ENCODE data around the gene GOLGA7B.
A peak's percentile ranks its signal among the peaks of the same experiment; 100 is the strongest.

Gene GOLGA7B

GRCh38 chr10:97869091-97870042, 19.7 kb downstream of the GOLGA7B start:
- no peak overlapping the region for H3K27ac ChIP-seq (ENCODE audit: insufficient read depth in 1 of 2, low read depth in 1 of 2, low read length in 2 of 2, poor library complexity in 1 of 2, severe bottlenecking in 2 of 2)
- CTCF ChIA-PET, result interaction anchor here (0.6 to 8.4 kb wide), 23 partner anchors 9 to 193 kb away, joined by 3 to 114 read pairs (median 4); no protein-coding TSS in a partner anchor
- peaks cover 0 to 22% (median 0%) of the 10 kb centered on the region in 5 experiments for H3K27me3 ChIP-seq (replicated peaks in 2 of 5; ENCODE audit: control insufficient read depth in 4 of 5, insufficient read depth in 5 of 5, low read length in 4 of 5)
- H3K4me1 ChIP-seq (ENCODE audit: control extremely low read depth in 1 of 4, control insufficient read depth in 4 of 4, insufficient read depth in 4 of 4, low read length in 3 of 4), result peaks cover 2 to 12% (median 10%) of the 10 kb centered on the region in 4 experiments
- peak; percentile 87 to 94 (median 93) for DNase-seq
- no peaks in the 10 kb centered on the region for H3K9me3 ChIP-seq (ENCODE audit: control extremely low read depth in 1 of 5, control insufficient read depth in 4 of 5, insufficient read depth in 2 of 5, low read depth in 1 of 5, low read length in 4 of 5)
- no peaks in the 10 kb centered on the region for H3K36me3 ChIP-seq (ENCODE audit: control insufficient read depth in 4 of 4, insufficient read depth in 4 of 4, low read length in 3 of 4)
- 27% methylated on average over 15 of the region's 19 CpGs for WGBS (ENCODE audit: insufficient coverage)
- H3K4me3 ChIP-seq (ENCODE audit: control insufficient read depth in 1 of 7, extremely low read depth in 1 of 7, insufficient read depth in 4 of 7, low read depth in 2 of 7, low read length in 6 of 7), result no peak overlapping the region
- POLR2A ChIA-PET, result no interaction called here

DNA sequence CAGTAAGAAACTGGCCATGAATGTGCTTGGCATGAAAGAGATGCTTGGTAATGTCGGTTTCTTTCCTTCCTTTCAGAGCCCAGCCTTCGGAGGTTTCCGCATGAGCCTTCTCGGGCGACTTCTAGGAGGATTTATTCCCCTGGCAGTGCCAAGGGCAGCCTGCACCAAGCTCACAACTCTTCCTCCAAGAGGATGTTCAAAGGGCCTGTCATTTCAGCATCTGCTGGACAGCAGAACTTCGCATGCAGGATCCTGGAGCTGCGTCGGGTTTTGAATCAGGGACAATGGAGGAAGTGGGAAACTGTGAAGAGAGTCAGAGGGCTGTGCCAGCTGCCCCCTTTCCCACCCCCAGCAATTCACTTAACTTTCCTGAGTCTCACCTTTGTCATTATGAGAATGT, 21.3 kb downstream of the GOLGA7B start:
- 81% methylated on average over 5 of the region's 8 CpGs for WGBS (ENCODE audit: insufficient coverage)
- H3K27ac ChIP-seq (ENCODE audit: insufficient read depth in 1 of 2, low read depth in 1 of 2, low read length in 2 of 2, poor library complexity in 1 of 2, severe bottlenecking in 2 of 2), result no peak overlapping the region
- H3K27me3 ChIP-seq (replicated peaks in 2 of 5; ENCODE audit: control insufficient read depth in 4 of 5, insufficient read depth in 5 of 5, low read length in 4 of 5), result peaks cover 0 to 20% (median 0%) of the 10 kb centered on the region in 5 experiments
- no peaks in the 10 kb centered on the region for H3K9me3 ChIP-seq (ENCODE audit: control extremely low read depth in 1 of 5, control insufficient read depth in 4 of 5, insufficient read depth in 2 of 5, low read depth in 1 of 5, low read length in 4 of 5)
- H3K4me1 ChIP-seq (ENCODE audit: control extremely low read depth in 1 of 4, control insufficient read depth in 4 of 4, insufficient read depth in 4 of 4, low read length in 3 of 4), result peaks cover 2 to 12% (median 10%) of the 10 kb centered on the region in 4 experiments
- H3K4me3 ChIP-seq (ENCODE audit: control insufficient read depth in 1 of 7, extremely low read depth in 1 of 7, insufficient read depth in 4 of 7, low read depth in 2 of 7, low read length in 6 of 7), result no peak overlapping the region
- ChIA-PET POLR2A (no interaction called here), CTCF (interaction anchor here (1.1 to 8.4 kb wide), 7 partner anchors 9 to 194 kb away, joined by 4 to 114 read pairs (median 10); no protein-coding TSS in a partner anchor)
- no peaks in the 10 kb centered on the region for H3K36me3 ChIP-seq (ENCODE audit: control insufficient read depth in 4 of 4, insufficient read depth in 4 of 4, low read length in 3 of 4)
- DNase-seq, result no peak

DNA sequence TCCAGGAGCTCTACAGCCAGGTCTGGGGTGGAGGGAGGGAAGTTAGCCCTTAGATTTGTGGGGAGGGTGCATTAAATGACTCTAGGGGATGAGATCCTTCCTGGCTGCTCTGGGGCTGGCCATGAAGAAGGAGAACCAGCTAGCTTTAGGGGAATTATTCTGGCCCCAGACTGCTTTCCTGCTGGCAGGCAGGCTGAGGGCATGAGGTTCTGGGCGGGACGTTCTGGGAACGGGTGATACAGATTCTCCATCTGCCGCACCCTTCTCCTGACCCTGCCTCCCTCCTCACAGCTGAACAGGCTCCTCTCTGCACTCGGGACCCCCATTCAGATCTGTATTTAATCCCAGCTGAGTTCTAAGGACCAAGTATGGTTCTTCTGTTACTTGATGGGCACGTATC, 23.9 kb downstream of the GOLGA7B start:
- H3K9me3 ChIP-seq (ENCODE audit: control extremely low read depth in 1 of 5, control insufficient read depth in 4 of 5, insufficient read depth in 2 of 5, low read depth in 1 of 5, low read length in 4 of 5), result no peaks in the 10 kb centered on the region
- H3K27ac ChIP-seq (ENCODE audit: insufficient read depth in 1 of 2, low read depth in 1 of 2, low read length in 2 of 2, poor library complexity in 1 of 2, severe bottlenecking in 2 of 2), result no peak overlapping the region
- peaks cover 2 to 12% (median 10%) of the 10 kb centered on the region in 4 experiments for H3K4me1 ChIP-seq (ENCODE audit: control extremely low read depth in 1 of 4, control insufficient read depth in 4 of 4, insufficient read depth in 4 of 4, low read length in 3 of 4)
- 91% methylated on average over 6 of the region's 6 CpGs for WGBS (ENCODE audit: insufficient coverage)
- ChIA-PET CTCF (interaction anchor here (1.0 to 8.4 kb wide), 4 partner anchors 13 to 169 kb away, joined by 3 to 114 read pairs (median 22); no protein-coding TSS in a partner anchor), POLR2A (interaction anchor here (1.3 kb wide), 1 partner anchor 24 kb away, joined by 3 read pairs; the partner anchor contains the start of gene GOLGA7B)
- no peak overlapping the region for H3K4me3 ChIP-seq (ENCODE audit: control insufficient read depth in 1 of 7, extremely low read depth in 1 of 7, insufficient read depth in 4 of 7, low read depth in 2 of 7, low read length in 6 of 7)
- peaks cover 0 to 20% (median 0%) of the 10 kb centered on the region in 5 experiments for H3K27me3 ChIP-seq (replicated peaks in 2 of 5; ENCODE audit: control insufficient read depth in 4 of 5, insufficient read depth in 5 of 5, low read length in 4 of 5)
- no peaks in the 10 kb centered on the region for H3K36me3 ChIP-seq (ENCODE audit: control insufficient read depth in 4 of 4, insufficient read depth in 4 of 4, low read length in 3 of 4)
- no peak for DNase-seq

GRCh38 chr10:97874332-97874731, 24.7 kb downstream of the GOLGA7B start:
- POLR2A ChIA-PET, result interaction anchor here (1.3 kb wide), 1 partner anchor 25 kb away, joined by 3 read pairs; the partner anchor contains the start of gene GOLGA7B
- CTCF ChIA-PET, result interaction anchor here (1.0 to 8.4 kb wide), 4 partner anchors 14 to 168 kb away, joined by 3 to 114 read pairs (median 22); no protein-coding TSS in a partner anchor

GRCh38 chr10:97875391-97875790, 25.7 kb downstream of the GOLGA7B start:
- WGBS (ENCODE audit: insufficient coverage), result 86% methylated on average over 7 of the region's 7 CpGs
- no peak overlapping the region for H3K4me3 ChIP-seq (ENCODE audit: control insufficient read depth in 1 of 7, extremely low read depth in 1 of 7, insufficient read depth in 4 of 7, low read depth in 2 of 7, low read length in 6 of 7)
- no peaks in the 10 kb centered on the region for H3K4me1 ChIP-seq (ENCODE audit: control extremely low read depth in 1 of 4, control insufficient read depth in 4 of 4, insufficient read depth in 4 of 4, low read length in 3 of 4)
- H3K9me3 ChIP-seq (ENCODE audit: control extremely low read depth in 1 of 5, control insufficient read depth in 4 of 5, insufficient read depth in 2 of 5, low read depth in 1 of 5, low read length in 4 of 5), result no peaks in the 10 kb centered on the region
- no peak overlapping the region for H3K27ac ChIP-seq (ENCODE audit: insufficient read depth in 1 of 2, low read depth in 1 of 2, low read length in 2 of 2, poor library complexity in 1 of 2, severe bottlenecking in 2 of 2)
- ChIA-PET CTCF (interaction anchor here (8.4 kb wide), 1 partner anchor 83 kb away, joined by 114 read pairs; no protein-coding TSS in a partner anchor), POLR2A (no interaction called here)
- DNase-seq, result no peak
- no peaks in the 10 kb centered on the region for H3K36me3 ChIP-seq (ENCODE audit: control insufficient read depth in 4 of 4, insufficient read depth in 4 of 4, low read length in 3 of 4)
- H3K27me3 ChIP-seq (replicated peaks in 2 of 5; ENCODE audit: control insufficient read depth in 4 of 5, insufficient read depth in 5 of 5, low read length in 4 of 5), result peaks cover 0 to 15% (median 0%) of the 10 kb centered on the region in 5 experiments

More at GRCh38 chr10:97874332-97874731, 24.7 kb downstream of the GOLGA7B start:
- H3K4me3 ChIP-seq (ENCODE audit: control insufficient read depth in 1 of 7, extremely low read depth in 1 of 7, insufficient read depth in 4 of 7, low read depth in 2 of 7, low read length in 6 of 7), result no peak overlapping the region
- no peak overlapping the region for H3K27ac ChIP-seq (ENCODE audit: insufficient read depth in 1 of 2, low read depth in 1 of 2, low read length in 2 of 2, poor library complexity in 1 of 2, severe bottlenecking in 2 of 2)
- peaks cover 0 to 5% (median 4%) of the 10 kb centered on the region in 4 experiments for H3K4me1 ChIP-seq (ENCODE audit: control extremely low read depth in 1 of 4, control insufficient read depth in 4 of 4, insufficient read depth in 4 of 4, low read length in 3 of 4)
- H3K9me3 ChIP-seq (ENCODE audit: control extremely low read depth in 1 of 5, control insufficient read depth in 4 of 5, insufficient read depth in 2 of 5, low read depth in 1 of 5, low read length in 4 of 5), result no peaks in the 10 kb centered on the region
- no peak for DNase-seq
- WGBS (ENCODE audit: insufficient coverage), result 88% methylated on average over 2 of the region's 6 CpGs
- H3K36me3 ChIP-seq (ENCODE audit: control insufficient read depth in 4 of 4, insufficient read depth in 4 of 4, low read length in 3 of 4), result no peaks in the 10 kb centered on the region
- H3K27me3 ChIP-seq (replicated peaks in 2 of 5; ENCODE audit: control insufficient read depth in 4 of 5, insufficient read depth in 5 of 5, low read length in 4 of 5), result peaks cover 0 to 20% (median 0%) of the 10 kb centered on the region in 5 experiments

DNA sequence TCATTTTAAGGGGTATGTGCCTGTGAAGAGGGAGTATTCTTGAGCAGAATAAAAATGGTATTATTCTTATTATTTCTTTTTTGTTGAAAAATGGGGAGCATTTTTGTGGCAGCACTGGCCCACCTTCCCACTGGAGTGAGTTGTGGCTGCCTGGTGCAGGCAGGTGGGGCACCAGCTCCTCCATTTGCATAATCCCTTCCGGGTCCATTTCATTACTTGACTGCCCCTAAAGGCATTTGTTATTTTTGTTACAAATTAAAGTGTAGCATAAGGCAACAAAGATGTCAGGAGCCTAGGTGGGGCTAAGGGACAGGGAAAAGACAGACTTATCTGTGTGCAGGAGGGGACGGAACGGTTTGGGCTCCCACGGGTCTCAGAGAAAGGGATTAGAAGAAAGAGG, 26.8 kb downstream of the GOLGA7B start:
- Histone ChIP-seq H3K4me3 (ENCODE audit: control insufficient read depth in 1 of 7, extremely low read depth in 1 of 7, insufficient read depth in 4 of 7, low read depth in 2 of 7, low read length in 6 of 7) (no peak overlapping the region), H3K27ac (ENCODE audit: insufficient read depth in 1 of 2, low read depth in 1 of 2, low read length in 2 of 2, poor library complexity in 1 of 2, severe bottlenecking in 2 of 2) (no peak overlapping the region), H3K9me3 (ENCODE audit: control extremely low read depth in 1 of 5, control insufficient read depth in 4 of 5, insufficient read depth in 2 of 5, low read depth in 1 of 5, low read length in 4 of 5) (no peaks in the 10 kb centered on the region), H3K27me3 (replicated peaks in 2 of 5; ENCODE audit: control insufficient read depth in 4 of 5, insufficient read depth in 5 of 5, low read length in 4 of 5) (peaks cover 0 to 11% (median 0%) of the 10 kb centered on the region in 5 experiments), H3K36me3 (ENCODE audit: control insufficient read depth in 4 of 4, insufficient read depth in 4 of 4, low read length in 3 of 4) (no peaks in the 10 kb centered on the region), H3K4me1 (ENCODE audit: control extremely low read depth in 1 of 4, control insufficient read depth in 4 of 4, insufficient read depth in 4 of 4, low read length in 3 of 4) (no peaks in the 10 kb centered on the region)
- CTCF ChIA-PET, result no interaction called here
- 90% methylated on average over 2 of the region's 4 CpGs for WGBS (ENCODE audit: insufficient coverage)
- no peak for DNase-seq
- POLR2A ChIA-PET, result no interaction called here

- no peak overlapping the region for H3K4me3 ChIP-seq (ENCODE audit: control insufficient read depth in 1 of 7, extremely low read depth in 1 of 7, insufficient read depth in 4 of 7, low read depth in 2 of 7, low read length in 6 of 7)
- no peaks in the 10 kb centered on the region for H3K9me3 ChIP-seq (ENCODE audit: control extremely low read depth in 1 of 5, control insufficient read depth in 4 of 5, insufficient read depth in 2 of 5, low read depth in 1 of 5, low read length in 4 of 5)
These were observed 29.6 kb downstream of the GOLGA7B start for GRCh38 chr10:97879241-97879640.

More at GRCh38 chr10:97879241-97879640, 29.6 kb downstream of the GOLGA7B start:
- CTCF ChIA-PET, result no interaction called here
- peaks cover 0 to 15% (median 4%) of the 10 kb centered on the region in 5 experiments for H3K27me3 ChIP-seq (replicated peaks in 2 of 5; ENCODE audit: control insufficient read depth in 4 of 5, insufficient read depth in 5 of 5, low read length in 4 of 5)
- H3K36me3 ChIP-seq (ENCODE audit: control insufficient read depth in 4 of 4, insufficient read depth in 4 of 4, low read length in 3 of 4), result no peaks in the 10 kb centered on the region
- H3K4me1 ChIP-seq (ENCODE audit: control extremely low read depth in 1 of 4, control insufficient read depth in 4 of 4, insufficient read depth in 4 of 4, low read length in 3 of 4), result no peaks in the 10 kb centered on the region
- H3K27ac ChIP-seq (ENCODE audit: insufficient read depth in 1 of 2, low read depth in 1 of 2, low read length in 2 of 2, poor library complexity in 1 of 2, severe bottlenecking in 2 of 2), result no peak overlapping the region
- no peak for DNase-seq
- WGBS (ENCODE audit: insufficient coverage), result 86% methylated on average over 5 of the region's 5 CpGs
- POLR2A ChIA-PET, result no interaction called here

Measured in common myeloid progenitor, CD34-positive (primary cell).